ENCODE measurements around the gene CSNK1G1. TPM values are rescaled to one million over a fixed set of nuclear protein-coding genes. Genes with fewer than 3 reads are reported as not detected.

CSNK1G1 gene
- total and polyA plus RNA-seq, 2 of the 8 experiments (the other 6 are each of a cell fraction or from before 2014, with no cell fraction given) = 6.0 to 12.9 TPM

DNA sequence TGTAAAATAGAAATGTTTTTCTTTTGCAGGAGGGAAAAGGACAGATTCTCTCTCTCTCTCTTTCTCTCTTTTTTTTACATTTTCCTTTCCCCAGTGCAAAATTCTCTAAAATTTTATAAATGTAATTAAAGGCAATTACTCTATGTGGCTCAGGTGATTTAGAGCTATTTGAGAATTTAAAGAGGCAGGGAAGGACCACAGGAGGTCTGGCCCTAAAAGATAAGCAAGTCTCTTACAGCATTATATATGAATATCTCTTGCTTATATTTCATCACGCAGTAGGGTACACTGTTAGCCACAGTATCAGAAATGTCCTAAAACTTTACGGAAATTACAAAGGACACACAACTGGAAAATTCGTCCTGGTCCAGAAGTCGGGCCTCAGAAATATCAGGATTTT, 122.7 kb downstream of the CSNK1G1 start (continued):
- TF ChIP-seq JUND (IDR thresholded peaks at IDR 0.05; ENCODE audit: low read length) = no peak
- TF ChIP-seq NRF1 (IDR thresholded peaks at IDR 0.05; ENCODE audit: low read depth, low read length) = no peak
- TF ChIP-seq GABPA (IDR thresholded peaks at IDR 0.05; ENCODE audit: borderline replicate concordance, insufficient read depth, low read length) = no peak
- no peak for TF ChIP-seq TAF1 (IDR thresholded peaks at IDR 0.05; ENCODE audit: low read depth, low read length)
- no peak for TF ChIP-seq SIN3A (conservative IDR thresholded peaks at IDR 0.05 in 1 of 2, IDR thresholded peaks at IDR 0.05 in 1 of 2; ENCODE audit: low read depth in 1 of 2, low read length in 2 of 2)
- no peak for TF ChIP-seq POLR2AphosphoS5 (IDR thresholded peaks at IDR 0.05; ENCODE audit: low read depth, low read length)
- no peak for TF ChIP-seq ZNF274 (IDR thresholded peaks at IDR 0.05; ENCODE audit: borderline replicate concordance, extremely low read depth, low read length)
